Colonic mucosa (tissue), 4 donors: Measurements from ENCODE around the gene ARFGEF3. TPM values are rescaled to one million over a fixed set of nuclear protein-coding genes. Genes with fewer than 3 reads are reported as not detected.

ENCODE experiments used
- DNase-seq: peaks from one replicate; pipeline ENCODE4 v3.0.0-alpha.2; 2020
- H3K27ac ChIP-seq: fragments of 200-600 bp; one replicate; pipeline ENCODE4 v1.8.0; 2021
- H3K27me3 ChIP-seq: fragments of 200-600 bp; one replicate; pipeline ENCODE4 v1.8.0; 2021
- H3K36me3 ChIP-seq: fragments of 200-600 bp; one replicate; pipeline ENCODE4 v1.8.0; 2021
- H3K4me1 ChIP-seq: fragments of 200-600 bp; one replicate; pipeline ENCODE4 v1.8.0; 2021; ENCODE audit warnings: mild to moderate bottlenecking
- H3K4me3 ChIP-seq: fragments of 200-600 bp; one replicate; pipeline ENCODE4 v1.8.0; 2021
- H3K9ac ChIP-seq, 2 donors: one replicate each; pipeline ENCODE4 v1.7.0; 2013; ENCODE audit warnings: control low read depth in 2 of 2, low read depth in 2 of 2, low read length in 2 of 2
- H3K9me3 ChIP-seq: fragments of 200-600 bp; one replicate; pipeline ENCODE4 v1.8.0; 2021
- CTCF ChIP-seq: fragments of 200-600 bp; IDR thresholded peaks from one replicate; pipeline ENCODE4 v1.8.0; 2022; ENCODE audit warnings: antibody characterized with exemption, mild to moderate bottlenecking
- intact Hi-C: fragments of 100-400 bp; cut with DNase I; formaldehyde crosslinking; loops from one replicate; pipeline ENCODE4 v1.14.1; 2022
- total RNA-seq, 2 donors: library from RNA; stranded (reverse); fragmentation: NEBNext Ultra II Directional in 1 of 2; extraction: Animal tissue kit (Norgen Biotek cat#: 25700) in 1 of 2; gene quantifications; one replicate each; pipeline ENCODE4 v1.2.1, GENCODE V29; 2021
- donor health status: healthy.
- donor health status: DM: no; HTN: no; CAD: no.
- donor health status: DM: no; HTN: no; CAD: no.

ARFGEF3 gene
- total RNA-seq, 2 donors from 2014 or later, result 22.2 to 23.8 TPM

GRCh38 chr6:138311268-138311667, 149.5 kb downstream of the ARFGEF3 start:
- Histone ChIP-seq H3K9ac (no peak overlapping the region), H3K27me3 (no peaks in the 10 kb centered on the region), H3K4me3 (no peak overlapping the region), H3K9me3 (no peaks in the 10 kb centered on the region), H3K36me3 (no peaks in the 10 kb centered on the region), H3K27ac (no peak overlapping the region), H3K4me1 (no peaks in the 10 kb centered on the region)
- intact Hi-C loops, result no loop called here
- DNase-seq, result no peak
- no peak for TF ChIP-seq CTCF

- no peak for TF ChIP-seq CTCF
- Histone ChIP-seq H3K4me3 (no peak overlapping the region), H3K27ac (no peak overlapping the region), H3K9ac (no peak overlapping the region), H3K36me3 (no peaks in the 10 kb centered on the region), H3K9me3 (no peaks in the 10 kb centered on the region), H3K4me1 (no peaks in the 10 kb centered on the region), H3K27me3 (no peaks in the 10 kb centered on the region)
- no peak for DNase-seq
- intact Hi-C loops, result no loop called here
Measured at GRCh38 chr6:138318741-138319375, 157.1 kb downstream of the ARFGEF3 start.

- no peak for DNase-seq
- TF ChIP-seq CTCF, result no peak
- Histone ChIP-seq H3K4me3 (no peak overlapping the region), H3K36me3 (no peaks in the 10 kb centered on the region), H3K4me1 (no peaks in the 10 kb centered on the region), H3K27me3 (no peaks in the 10 kb centered on the region), H3K27ac (no peak overlapping the region), H3K9me3 (no peaks in the 10 kb centered on the region), H3K9ac (no peak overlapping the region)
- intact Hi-C loops, result no loop called here
Measured at GRCh38 chr6:138321934-138322333, 160.2 kb downstream of the ARFGEF3 start.

- intact Hi-C loops, result no loop called here
Measured at GRCh38 chr6:138323821-138324220, 162.1 kb downstream of the ARFGEF3 start.

GRCh38 chr6:138328210-138328609, 166.5 kb downstream of the ARFGEF3 start:
- H3K27ac ChIP-seq, result no peak overlapping the region
- no peaks in the 10 kb centered on the region for H3K36me3 ChIP-seq
- DNase-seq, result no peak

More at GRCh38 chr6:138323821-138324220, 162.1 kb downstream of the ARFGEF3 start:
- Histone ChIP-seq H3K27ac (no peak overlapping the region), H3K4me1 (no peaks in the 10 kb centered on the region), H3K36me3 (no peaks in the 10 kb centered on the region), H3K4me3 (no peak overlapping the region), H3K9me3 (no peaks in the 10 kb centered on the region), H3K27me3 (no peaks in the 10 kb centered on the region), H3K9ac (no peak overlapping the region)
- no peak for TF ChIP-seq CTCF
- no peak for DNase-seq

More at GRCh38 chr6:138328210-138328609, 166.5 kb downstream of the ARFGEF3 start:
- H3K27me3 ChIP-seq, result no peaks in the 10 kb centered on the region
- H3K9me3 ChIP-seq, result no peaks in the 10 kb centered on the region
- no peak overlapping the region for H3K9ac ChIP-seq
- H3K4me1 ChIP-seq, result no peaks in the 10 kb centered on the region
- TF ChIP-seq CTCF, result no peak
- intact Hi-C loops, result no loop called here
- H3K4me3 ChIP-seq, result no peak overlapping the region
